ENCODE data around the gene OVAAL. TPM values are rescaled to one million over a fixed set of nuclear protein-coding genes. Genes with fewer than 3 reads are reported as not detected.

The OVAAL gene
- total and polyA plus RNA-seq, 2 of the 4 experiments (the other 2 are of a cell fraction) = not detected

- CTCF ChIA-PET = interaction anchor here (0.6 to 1.2 kb wide), 2 partner anchors 23 to 40 kb away, joined by 3 to 5 read pairs; no protein-coding TSS in a partner anchor
- no peak overlapping the region for H2BK20ac ChIP-seq (ENCODE audit: low read depth, low read length)
- H2AK5ac ChIP-seq (ENCODE audit: low read depth, low read length) = no peak overlapping the region
- H4K5ac ChIP-seq (ENCODE audit: low read depth, low read length) = no peak overlapping the region
- H2BK15ac ChIP-seq (ENCODE audit: low read depth, low read length) = no peak overlapping the region
- no peaks in the 10 kb centered on the region for H3K36me3 ChIP-seq (ENCODE audit: control insufficient read depth, insufficient read depth, low read length)
- no peak overlapping the region for H2AFZ ChIP-seq (replicated peaks; ENCODE audit: low read length, poor library complexity)
- H3K18ac ChIP-seq (ENCODE audit: low read depth, low read length) = no peak overlapping the region
- H3K9me3 ChIP-seq (ENCODE audit: control insufficient read depth, insufficient read depth, low read length) = no peaks in the 10 kb centered on the region
- H2BK5ac ChIP-seq (ENCODE audit: low read depth, low read length, poor library complexity, severe bottlenecking) = no peak overlapping the region
- no peak overlapping the region for H3K56ac ChIP-seq (ENCODE audit: extremely low read depth, insufficient read depth, low read length)
- H3K9me1 ChIP-seq (ENCODE audit: insufficient read depth, low read length) = 0 out of 2 replicates have a peak, but pooled peaks cover 3% of the 10 kb centered on the region
- no peaks in the 10 kb centered on the region for H3K27me3 ChIP-seq (ENCODE audit: control insufficient read depth, insufficient read depth, low read length)
- no peak overlapping the region for H3K14ac ChIP-seq (replicated peaks; ENCODE audit: low read depth, low read length)
- in situ Hi-C loops (cut with MboI; ENCODE audit: low sequenced_read_pairs) = no loop called here
- no peak overlapping the region for H3K27ac ChIP-seq (ENCODE audit: insufficient read depth, low read length)
- no CpG with 5 or more reads among the region's 2 CpGs for WGBS, 2 experiments (ENCODE audit: extremely low coverage in 2 of 2, insufficient read length in 1 of 2)
- H3K4me2 ChIP-seq (ENCODE audit: low read depth, low read length) = no peak overlapping the region
- no peak overlapping the region for H2BK120ac ChIP-seq (ENCODE audit: low read depth, low read length)
- no peak overlapping the region for H3K23ac ChIP-seq (ENCODE audit: low read depth, low read length)
- ATAC-seq (ENCODE audit: low read depth) (no peak), DNase-seq (no peak)
- no peaks in the 10 kb centered on the region for H3K4me1 ChIP-seq (ENCODE audit: control insufficient read depth, insufficient read depth, low read length)
- H3K4me3 ChIP-seq (ENCODE audit: insufficient read depth, low read depth, low read length) = no peak overlapping the region
- no peak overlapping the region for H2AK9ac ChIP-seq (replicated peaks; ENCODE audit: low read depth, low read length, poor library complexity)
- BruUV-seq (replicated peaks) = no TSS peak
- H3K79me1 ChIP-seq (ENCODE audit: low read depth in 1 of 2, low read length in 2 of 2) = no peaks in the 10 kb centered on the region
- no peak overlapping the region for H4K8ac ChIP-seq (ENCODE audit: low read depth in 2 of 2, low read length in 2 of 2)
- no peak overlapping the region for H3K9ac ChIP-seq (ENCODE audit: low read depth, low read length)
- TF ChIP-seq SMC3 (IDR thresholded peaks at IDR 0.05; ENCODE audit: low read depth, low read length) = no peak
- TF ChIP-seq MXI1 (IDR thresholded peaks at IDR 0.05; ENCODE audit: borderline replicate concordance, low read depth, low read length) = no peak
- TF ChIP-seq CTCF (conservative IDR thresholded peaks at IDR 0.05; ENCODE audit: low read depth, low read length) = no peak
- no peak for TF ChIP-seq FOS (IDR thresholded peaks at IDR 0.05; ENCODE audit: low read depth, low read length)
- TF ChIP-seq NFE2L2 (IDR thresholded peaks at IDR 0.05; ENCODE audit: low read depth, low read length) = no peak
- TF ChIP-seq RFX5 (IDR thresholded peaks at IDR 0.05; ENCODE audit: low read depth, low read length) = no peak
- no peak for TF ChIP-seq USF2 (IDR thresholded peaks at IDR 0.05; ENCODE audit: low read depth, low read length)
- TF ChIP-seq MAFK (IDR thresholded peaks at IDR 0.05; ENCODE audit: low read depth, low read length) = no peak
- no peak for TF ChIP-seq RAD21 (IDR thresholded peaks at IDR 0.05; ENCODE audit: low read length)
- no peak for TF ChIP-seq CHD1 (IDR thresholded peaks at IDR 0.05; ENCODE audit: low read depth, low read length)
- no peak for TF ChIP-seq CEBPB (IDR thresholded peaks at IDR 0.05; ENCODE audit: low read depth, low read length)
- no peak for TF ChIP-seq ELK1 (IDR thresholded peaks at IDR 0.05; ENCODE audit: borderline replicate concordance, low read depth, low read length)
- TF ChIP-seq BHLHE40 (IDR thresholded peaks at IDR 0.05; ENCODE audit: low read depth, low read length) = no peak
- TF ChIP-seq MAZ (IDR thresholded peaks at IDR 0.05; ENCODE audit: borderline replicate concordance, low read depth, low read length) = no peak
- no peak for TF ChIP-seq POLR2A (IDR thresholded peaks at IDR 0.05; ENCODE audit: low read depth, low read length)
- TF ChIP-seq RCOR1 (IDR thresholded peaks at IDR 0.05; ENCODE audit: insufficient replicate concordance, low read length) = no peak
- no peaks in the 10 kb centered on the region for H4K20me1 ChIP-seq (ENCODE audit: insufficient read depth, low read length)
- H3K4ac ChIP-seq (ENCODE audit: low read depth, low read length) = no peak overlapping the region
- intact Hi-C loops (cut with micrococcal nuclease) = no loop called here
- POLR2A ChIA-PET (ENCODE audit: unreplicated experiment) = no interaction called here
- dilution Hi-C loops (cut with HindIII; ENCODE audit: low sequenced_read_pairs, unreplicated experiment) = no loop called here
- no peak overlapping the region for H4K91ac ChIP-seq (ENCODE audit: insufficient read depth, low read depth, low read length)
These were observed 37.2 kb downstream of the OVAAL start for GRCh38 chr1:180595966-180596365.

Data from IMR-90 (cell line).